H1 (cell line): ENCODE data around the gene MIER1.

Experiments used
- BACH1 ChIP-seq: IDR thresholded peaks from 2 replicates; pipeline ENCODE4 v1.6.1; 2012; ENCODE audit warnings: low read length, improper control_type of control experiment
- CHD2 ChIP-seq: IDR thresholded peaks from 2 replicates; pipeline ENCODE4 v1.6.1; 2012; ENCODE audit warnings: low read length, improper control_type of control experiment
- CTCF ChIP-seq, 3 experiments: IDR thresholded peaks; 1 replicate in 2 of 3; 2 replicates in 1 of 3; pipeline versions ENCODE4 v1.5.1 to v1.6.1; 2011; ENCODE audit warnings: low read length in 3 of 3, mild to moderate bottlenecking in 3 of 3, inconsistent platforms in 2 of 3, low read depth in 1 of 3, moderate library complexity in 1 of 3; ENCODE audit not compliant: insufficient read depth in 1 of 3; ENCODE audit errors: control extremely low read depth in 1 of 3
- EZH2 ChIP-seq: fragments of 200-600 bp; sonication (generic); IDR thresholded peaks from 2 replicates; pipeline ENCODE4 v1.7.1; 2012; ENCODE audit warnings: low read depth, mild to moderate bottlenecking, moderate library complexity, low read length, inconsistent platforms; ENCODE audit not compliant: severe bottlenecking
- GABPA ChIP-seq: IDR thresholded peaks from 2 replicates; pipeline ENCODE4 v1.6.1; 2011; ENCODE audit warnings: mild to moderate bottlenecking, low read length, moderate library complexity, borderline replicate concordance; ENCODE audit not compliant: insufficient read depth
- POLR2A ChIP-seq, 2 experiments: IDR thresholded peaks; 1 replicate in 1 of 2; 2 replicates in 1 of 2; pipeline ENCODE4 v1.6.1; 2011; ENCODE audit warnings: low read depth in 2 of 2, low read length in 2 of 2, mild to moderate bottlenecking in 2 of 2; ENCODE audit errors: control extremely low read depth in 1 of 2
- POLR2AphosphoS5 ChIP-seq: IDR thresholded peaks from 2 replicates; pipeline ENCODE4 v1.6.1; 2011; ENCODE audit warnings: low read depth, low read length

GRCh38 chr1:66981679-66982078, 56.9 kb downstream of the MIER1 start:
- TF ChIP-seq EZH2 (no peak), POLR2AphosphoS5 (no peak), BACH1 (no peak), CTCF (IDR thresholded peaks at IDR 0.05; ENCODE audit: control extremely low read depth in 1 of 3, insufficient read depth in 1 of 3, low read depth in 1 of 3, low read length in 3 of 3) (no peak), POLR2A (IDR thresholded peaks at IDR 0.05; ENCODE audit: control extremely low read depth in 1 of 2, low read depth in 2 of 2, low read length in 2 of 2) (no peak), GABPA (no peak), CHD2 (no peak)
